NCI-H774 (cell line): ENCODE measurements around the gene GALNT1.
"Not testable (repeated sequence)": the region's sequence is repeated elsewhere in the genome, so short reads cannot be mapped to it uniquely, and the experiment has no call there.

ENCODE experiments used
- DNase-seq: peaks from one replicate; lab custom pipeline; 2025; lab: John Stamatoyannopoulos, UW

GALNT1 gene

GRCh38 chr18:35581546-35581897, at the start of gene GALNT1:
Gene GALNT1, plus strand, starts transcription at chr18:35581740. Its CDS starts 72,923 bp downstream, at chr18:35654663.
- DNase-seq, result no peak

GRCh38 chr18:35533916-35534405, 47.6 kb upstream of the GALNT1 start:
- no peak for DNase-seq

GRCh38 chr18:35535297-35535696, 46.2 kb upstream of the GALNT1 start:
- DNase-seq, result no peak

GRCh38 chr18:35542356-35542755, 39.2 kb upstream of the GALNT1 start:
- DNase-seq, result no peak

- no peak for DNase-seq
Observed at GRCh38 chr18:35547008-35547605, 34.4 kb upstream of the GALNT1 start.

- no peak for DNase-seq
Observed at GRCh38 chr18:35549564-35549963, 32.0 kb upstream of the GALNT1 start.

- DNase-seq, result no peak
Observed at GRCh38 chr18:35553300-35553699, 28.2 kb upstream of the GALNT1 start.

- DNase-seq, result not testable (repeated sequence)
Observed at GRCh38 chr18:35555538-35555937, 26.0 kb upstream of the GALNT1 start.

- no peak for DNase-seq
Observed at GRCh38 chr18:35559867-35560266, 21.7 kb upstream of the GALNT1 start.

GRCh38 chr18:35564795-35565453, 16.6 kb upstream of the GALNT1 start:
- no peak for DNase-seq

GRCh38 chr18:35566019-35566418, 15.5 kb upstream of the GALNT1 start:
- DNase-seq, result no peak

- no peak for DNase-seq
Observed at GRCh38 chr18:35570182-35570581, 11.4 kb upstream of the GALNT1 start.

GRCh38 chr18:35571138-35571537, 10.4 kb upstream of the GALNT1 start:
- no peak for DNase-seq

GRCh38 chr18:35572644-35573043, 8.9 kb upstream of the GALNT1 start:
- no peak for DNase-seq

GRCh38 chr18:35573531-35573930, 8.0 kb upstream of the GALNT1 start:
- DNase-seq, result no peak

- DNase-seq, result not testable (repeated sequence)
Observed at GRCh38 chr18:35576240-35576845, 5.2 kb upstream of the GALNT1 start.

- no peak for DNase-seq
Observed at GRCh38 chr18:35577045-35577848, 4.3 kb upstream of the GALNT1 start.

GRCh38 chr18:35578481-35578880, 3.1 kb upstream of the GALNT1 start:
- no peak for DNase-seq

- DNase-seq, result no peak
Observed at GRCh38 chr18:35578936-35579335, 2.6 kb upstream of the GALNT1 start.

- peak; percentile 46 for DNase-seq
Observed at GRCh38 chr18:35580701-35581539, 620 bp upstream of the GALNT1 start.

GRCh38 chr18:35581898-35582641, 530 bp downstream of the GALNT1 start:
- no peak for DNase-seq
